NCI-H2029 treated with DMSO at 0.1 percent for 48 hours (cell line): ENCODE data around the gene CHMP1B.
"Not testable (repeated sequence)": the region's sequence is repeated elsewhere in the genome, so short reads cannot be mapped to it uniquely, and the experiment has no call there.

Experiments
- DNase-seq: peaks from one replicate; lab custom pipeline; 2025; lab: John Stamatoyannopoulos, UW

Gene CHMP1B

DNA sequence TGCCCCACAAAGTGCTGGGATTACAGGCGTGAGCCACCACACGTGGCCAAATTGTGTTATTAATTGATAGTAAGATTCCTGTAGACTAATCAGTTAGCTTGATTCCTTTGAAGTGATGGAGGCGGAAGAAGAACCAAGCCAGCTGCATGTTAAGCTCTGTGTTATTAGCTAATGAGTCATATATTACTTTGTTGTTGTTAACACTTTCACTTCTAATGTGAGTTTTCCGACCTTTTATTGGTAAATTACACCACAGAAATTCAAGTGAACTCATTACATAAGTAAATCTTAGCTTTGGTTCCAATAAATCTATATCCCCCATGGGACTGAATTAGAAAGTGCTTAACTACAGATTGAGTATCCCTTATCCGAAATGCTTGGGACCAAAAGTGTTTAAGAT is 20.3 kb downstream of the CHMP1B start:
- no peak for DNase-seq

DNA sequence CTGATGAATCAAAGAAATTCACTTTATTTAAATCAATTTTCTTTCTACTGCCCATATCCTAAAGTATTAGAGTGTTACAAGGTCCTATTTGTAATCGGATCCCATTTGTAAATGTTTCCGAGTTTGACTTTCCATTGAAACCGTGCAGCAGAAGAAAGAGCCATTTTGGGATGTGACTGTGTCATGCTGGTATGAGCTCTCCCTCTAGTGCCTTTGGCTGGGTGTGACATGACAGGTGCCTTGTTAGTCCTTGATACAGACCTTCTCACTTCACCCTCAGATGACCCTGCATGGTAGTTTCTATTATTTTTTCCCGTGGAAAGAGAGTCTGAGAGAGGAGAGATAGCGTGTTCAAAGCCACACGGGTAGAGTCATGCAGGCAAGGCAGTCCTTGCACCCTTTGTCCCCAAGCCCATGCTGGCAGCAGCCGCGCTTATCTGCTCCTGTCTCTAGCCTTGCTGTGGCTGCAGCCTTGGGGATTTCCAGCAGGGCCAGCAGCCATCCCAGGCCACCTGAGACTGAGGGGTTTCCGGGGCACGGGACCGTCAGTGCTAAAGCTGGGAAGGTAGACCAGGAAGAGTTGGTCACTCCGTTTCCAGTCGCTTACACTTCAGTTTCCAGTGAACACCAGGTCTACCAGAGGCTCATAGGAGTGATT is 21.4 kb downstream of the CHMP1B start:
- peak; percentile 11 for DNase-seq

DNA sequence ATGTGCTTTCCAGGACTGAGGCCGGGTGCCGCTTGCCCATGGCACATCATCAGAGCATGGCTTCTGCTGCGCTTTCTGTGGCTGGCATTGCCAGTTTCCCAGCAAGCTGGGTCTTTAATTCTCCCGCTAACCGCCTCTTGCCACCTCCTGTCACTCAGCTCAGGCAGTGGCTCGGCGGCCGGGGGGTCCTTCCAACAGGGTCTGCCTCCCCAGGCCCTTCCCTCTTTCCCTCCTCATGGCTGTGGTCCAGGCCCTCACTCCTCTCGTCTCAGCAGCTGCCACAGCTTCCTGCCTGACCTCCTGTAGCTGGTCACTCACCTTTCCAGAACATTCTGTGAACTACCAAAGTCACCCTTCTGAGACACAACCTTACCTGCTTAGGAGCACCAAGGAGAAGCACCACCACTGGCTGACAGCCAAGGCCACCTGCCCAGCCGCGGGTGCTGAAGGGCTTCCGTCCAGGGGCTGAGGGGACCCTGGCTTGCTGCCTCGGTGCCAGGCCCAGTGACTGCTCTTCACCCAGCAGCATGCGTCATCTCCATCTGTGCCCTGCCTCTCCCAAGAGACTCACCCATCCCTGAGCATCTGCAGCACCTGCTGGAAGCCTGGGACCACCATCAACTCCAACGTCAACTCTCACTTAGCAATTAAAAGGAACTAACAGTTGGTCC is 22.6 kb downstream of the CHMP1B start:
- no peak for DNase-seq

DNA sequence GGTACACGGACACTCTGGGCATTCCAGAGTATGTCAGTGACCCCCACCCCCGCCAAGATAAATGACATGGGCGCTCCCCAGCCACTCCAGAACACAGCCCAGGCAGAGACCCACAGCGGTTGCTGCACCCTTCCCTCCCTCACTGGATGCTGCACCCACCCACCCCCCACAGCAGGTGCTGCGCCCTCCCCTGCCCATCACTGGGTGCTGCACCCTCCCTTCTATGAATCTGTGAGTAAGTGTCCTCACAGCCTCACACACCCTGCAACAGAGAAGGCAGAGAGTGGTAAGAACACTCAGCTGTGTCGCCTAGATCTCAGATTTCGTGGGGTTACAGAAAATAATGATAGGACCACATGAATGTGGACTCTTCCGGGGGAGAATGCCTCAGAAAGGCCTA is 23.5 kb downstream of the CHMP1B start:
- DNase-seq, result no peak

DNA sequence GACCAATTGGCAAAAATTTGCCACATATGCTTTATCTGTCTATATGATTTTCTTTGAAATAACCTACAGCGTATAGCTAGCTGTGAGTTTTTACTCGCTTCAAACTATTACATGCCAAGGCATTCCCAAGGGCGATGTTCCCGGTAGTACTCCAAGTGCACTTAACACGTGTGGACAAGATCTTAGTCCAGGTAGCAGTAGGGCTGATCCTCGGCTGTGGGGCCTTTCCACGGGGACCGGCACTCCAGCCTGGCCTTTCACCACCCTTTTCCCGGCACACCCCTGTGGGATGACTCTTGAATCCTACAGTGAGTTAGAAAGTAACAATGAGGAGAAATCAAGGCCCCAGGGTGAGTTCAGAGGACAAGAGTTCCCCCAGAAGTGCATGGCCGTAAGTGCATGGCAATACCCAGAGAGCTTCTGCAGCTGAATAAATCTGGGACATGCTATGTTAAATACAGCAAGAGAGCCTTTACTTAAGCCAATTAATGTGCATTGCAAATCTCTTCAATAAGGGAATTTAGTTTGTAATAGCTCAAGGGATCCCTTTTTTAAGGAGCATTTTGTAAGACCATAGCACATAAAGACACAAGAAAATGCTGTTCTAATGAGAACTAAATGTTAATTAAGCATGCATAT is 26.4 kb downstream of the CHMP1B start:
- DNase-seq, result no peak

DNA sequence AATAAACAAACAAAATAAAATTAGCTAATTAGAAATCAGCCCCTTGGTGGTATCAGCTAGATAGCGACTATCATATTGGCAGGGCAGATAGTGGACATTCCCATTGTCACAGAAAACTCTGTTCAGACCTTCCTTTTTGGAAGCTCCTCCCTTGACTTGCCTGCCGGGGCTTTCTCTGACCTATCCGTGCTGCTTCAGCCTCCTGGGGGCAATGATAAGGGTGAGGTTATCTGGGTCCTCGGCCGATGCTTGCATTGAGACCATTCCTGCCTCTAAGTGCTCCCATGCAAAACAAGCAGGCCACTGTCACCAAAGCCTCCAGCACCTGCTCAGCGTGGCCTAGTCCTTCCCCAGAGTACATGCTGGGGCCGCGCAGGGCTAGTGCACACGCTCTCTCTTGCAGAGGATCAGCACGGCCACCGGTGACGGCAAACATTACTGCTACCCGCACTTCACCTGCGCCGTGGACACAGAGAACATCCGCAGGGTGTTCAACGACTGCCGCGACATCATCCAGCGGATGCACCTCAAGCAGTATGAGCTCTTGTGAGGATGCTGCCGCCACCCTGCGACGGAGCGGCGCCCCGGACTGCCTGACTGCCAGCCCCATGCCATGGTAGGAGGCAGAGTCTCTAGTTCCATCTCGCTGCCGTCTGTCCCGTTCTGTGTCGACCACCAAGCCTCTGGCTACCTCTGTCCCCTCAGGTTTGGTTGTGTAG is 29.5 kb downstream of the CHMP1B start:
- no peak for DNase-seq

DNA sequence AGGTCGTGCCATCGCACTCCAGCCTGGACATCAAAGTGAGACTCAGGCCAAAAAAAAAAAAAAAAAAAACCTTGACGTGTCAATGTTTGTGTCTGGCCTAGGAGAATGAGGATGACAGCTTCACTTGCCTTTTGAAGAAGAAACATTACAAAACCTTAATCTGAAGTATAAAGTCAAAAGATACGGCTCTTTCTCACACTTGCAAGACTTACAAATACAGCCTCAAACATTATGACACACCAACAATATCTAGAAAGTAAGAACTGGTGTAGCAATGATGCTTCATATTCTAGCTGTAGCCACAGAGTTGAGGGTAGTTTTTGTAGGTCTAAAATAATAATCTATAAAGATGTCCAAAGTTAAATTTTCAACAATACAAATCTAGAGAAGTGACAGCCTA is 31.4 kb downstream of the CHMP1B start:
- no peak for DNase-seq

DNA sequence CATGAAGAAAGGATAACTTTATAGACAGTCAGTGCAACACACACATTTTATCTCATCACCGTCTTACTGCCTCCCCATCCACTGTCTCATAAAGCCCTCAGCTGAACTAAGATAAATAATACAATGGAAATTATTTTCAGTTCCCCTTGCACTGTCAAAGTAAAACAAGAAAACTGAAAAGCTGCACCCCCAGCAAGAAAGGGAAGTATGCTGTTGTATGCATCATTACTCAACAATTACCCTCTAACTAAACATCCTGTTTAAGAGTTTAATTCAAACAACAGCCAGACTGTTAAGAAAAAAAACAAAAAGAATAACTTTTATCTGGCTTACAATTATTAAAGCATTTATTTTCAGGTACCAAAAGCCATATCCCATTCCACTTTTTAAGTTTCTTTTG is 31.9 kb downstream of the CHMP1B start:
- DNase-seq, result no peak

DNA sequence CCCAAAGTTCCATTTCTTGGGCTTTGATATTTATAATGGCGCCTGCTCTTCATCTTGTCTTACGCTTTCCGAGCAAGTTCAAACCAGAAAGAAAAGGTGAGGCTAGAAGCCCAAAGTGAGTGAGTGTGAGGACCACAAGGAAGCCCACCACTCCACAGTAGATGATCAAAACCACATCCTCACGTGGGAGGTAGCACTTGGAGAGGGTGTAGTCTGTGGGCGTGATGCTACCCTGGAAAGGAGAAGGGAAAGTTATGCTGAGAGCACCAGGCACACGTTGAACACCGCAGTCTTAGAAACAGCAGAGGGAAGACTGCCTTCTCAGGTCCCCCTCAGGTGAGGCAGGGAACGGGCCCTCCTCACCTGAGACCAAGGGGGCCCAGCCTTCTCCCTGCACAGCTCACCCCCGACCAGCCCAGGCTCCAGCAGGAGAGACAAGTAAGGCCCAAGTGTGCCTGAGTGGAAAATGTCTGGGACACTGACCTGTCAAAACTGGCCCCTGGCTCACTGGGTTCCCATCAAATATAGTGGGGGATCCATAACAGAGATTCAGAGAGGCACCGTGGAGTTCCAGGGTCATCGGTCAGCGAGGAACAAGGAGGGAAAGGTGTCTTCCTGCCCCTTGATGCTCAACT is 33.3 kb downstream of the CHMP1B start:
- no peak for DNase-seq

DNA sequence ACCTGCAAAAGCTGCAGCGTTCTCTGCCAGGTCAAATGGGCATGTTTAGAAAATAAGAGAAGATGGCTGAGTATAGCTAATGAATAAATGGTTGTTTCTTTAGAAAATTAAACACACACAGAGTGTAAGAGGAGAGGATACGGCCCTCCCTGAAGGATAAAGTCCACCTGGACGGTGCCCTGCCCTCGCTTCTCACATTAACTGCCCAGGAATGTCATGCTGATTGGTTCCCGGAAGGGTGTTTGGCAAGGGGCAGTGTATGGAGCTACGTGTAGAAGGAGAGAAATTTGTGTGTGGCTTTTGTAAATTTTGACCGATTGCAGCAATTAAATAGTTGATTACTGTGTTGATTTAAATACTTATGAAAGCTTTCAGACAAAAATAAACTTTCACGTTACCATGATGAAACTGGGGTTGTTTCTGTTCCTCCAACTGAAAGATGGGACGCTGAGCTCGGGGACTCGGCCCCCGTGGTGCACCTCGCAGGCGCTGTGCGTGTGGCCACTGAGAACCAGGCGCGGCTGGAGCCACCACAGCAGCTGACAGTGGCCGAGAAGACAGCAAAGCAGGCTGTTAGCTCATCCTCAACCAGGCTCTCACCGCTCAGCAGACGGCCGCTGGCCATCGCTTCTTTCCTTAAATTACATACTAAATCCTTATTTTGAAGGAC is 34.2 kb downstream of the CHMP1B start:
- DNase-seq, result no peak

DNA sequence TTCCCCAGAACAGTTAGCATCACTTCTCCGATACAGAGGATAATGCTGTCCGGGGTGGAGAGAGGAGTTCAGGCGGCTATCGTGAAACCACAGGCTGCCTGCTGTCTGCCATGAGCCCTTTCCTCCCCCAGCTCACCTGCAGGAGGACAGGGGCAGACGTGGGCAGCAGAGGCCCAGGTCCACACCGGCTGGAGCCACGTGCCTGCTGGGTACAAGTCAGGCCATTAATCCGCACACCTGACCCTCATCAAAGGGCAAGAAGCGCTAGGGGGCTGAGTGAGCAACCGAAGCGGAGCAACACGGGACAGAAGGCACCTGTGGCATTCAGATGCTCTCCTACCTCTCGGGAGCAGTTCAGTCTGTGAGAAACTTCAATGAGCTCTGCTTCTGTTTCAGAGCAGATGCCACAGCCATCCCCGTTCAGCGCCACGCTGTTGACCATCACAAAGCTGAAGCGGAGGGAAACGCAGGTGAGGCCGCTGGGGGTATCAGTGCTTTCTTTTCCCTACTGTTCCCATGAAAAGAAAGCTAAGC is 35.4 kb downstream of the CHMP1B start:
- no peak for DNase-seq

DNA sequence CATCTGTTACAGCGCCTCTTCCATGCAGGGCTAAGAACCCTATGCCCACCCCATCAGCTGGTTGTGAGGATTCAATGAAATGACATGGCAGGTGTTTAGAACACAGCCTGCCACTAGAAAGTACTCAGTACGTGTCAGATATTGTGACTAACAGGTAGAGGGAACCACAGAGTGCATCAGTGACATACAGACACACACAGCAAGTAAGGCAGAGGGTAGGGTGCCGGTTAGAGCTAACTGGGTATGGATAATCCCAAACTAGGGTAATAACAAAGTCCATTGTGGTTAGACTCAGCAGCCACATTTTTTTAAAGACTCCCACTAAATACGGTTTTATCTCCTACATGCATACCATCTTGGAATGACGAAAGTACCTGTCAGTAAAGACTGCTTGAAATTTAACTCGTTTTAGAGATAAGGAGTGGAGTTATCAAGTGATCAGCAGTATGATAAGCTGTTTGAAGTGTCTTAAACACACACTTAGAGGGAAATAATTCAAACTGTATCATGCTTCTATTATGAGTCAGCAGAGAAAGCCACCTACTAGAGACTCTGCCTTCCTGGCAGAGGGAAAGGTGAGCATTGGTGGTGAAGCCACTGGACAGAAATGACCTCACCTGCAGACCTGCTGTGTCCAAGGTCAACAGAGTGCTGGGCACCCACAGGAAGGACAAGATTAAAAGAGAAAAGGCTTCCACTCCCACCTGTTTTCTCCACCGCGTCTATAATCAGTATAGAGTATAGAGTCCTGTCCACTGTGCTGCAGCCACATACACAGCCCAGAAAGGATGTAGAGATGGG is 36.3 kb downstream of the CHMP1B start:
- DNase-seq, result no peak

DNA sequence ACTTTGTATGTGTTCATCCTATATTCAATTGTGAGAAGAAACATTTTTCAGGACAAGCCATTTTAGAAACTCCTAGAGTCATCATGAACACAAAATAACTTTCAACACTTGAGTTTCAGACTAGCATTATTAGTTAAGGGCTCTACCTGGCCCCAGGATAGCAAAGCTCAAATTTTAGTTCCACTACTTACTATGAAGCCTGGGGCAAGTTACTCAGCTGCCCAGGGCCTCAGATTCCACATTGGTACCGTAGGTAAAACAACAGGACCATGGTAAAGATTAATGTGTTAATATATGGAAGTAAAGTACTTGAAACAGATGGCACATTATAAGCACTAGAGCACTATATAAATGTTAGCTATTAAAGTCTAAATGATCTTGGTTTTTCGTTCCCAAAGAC is 37.5 kb downstream of the CHMP1B start:
- no peak for DNase-seq

DNA sequence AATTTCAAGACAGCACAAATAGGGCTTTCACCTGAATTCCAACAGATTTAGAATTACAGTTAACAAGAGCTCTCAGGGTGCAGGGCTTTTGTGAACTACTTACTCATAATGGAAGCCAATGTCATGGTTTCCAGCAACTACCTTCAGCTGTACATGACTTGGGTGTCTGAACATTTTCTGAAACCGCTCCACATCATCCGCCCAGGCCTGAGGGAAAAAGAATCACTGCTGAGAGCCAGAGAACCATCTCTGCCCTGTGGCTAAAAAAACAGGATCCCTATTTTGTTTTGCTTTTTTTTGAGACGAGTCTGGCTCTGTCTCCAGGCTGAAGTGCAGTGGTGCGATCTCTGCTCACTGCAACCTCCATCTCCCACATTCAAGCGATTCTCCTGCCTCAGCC is 38.1 kb downstream of the CHMP1B start:
- no peak for DNase-seq

DNA sequence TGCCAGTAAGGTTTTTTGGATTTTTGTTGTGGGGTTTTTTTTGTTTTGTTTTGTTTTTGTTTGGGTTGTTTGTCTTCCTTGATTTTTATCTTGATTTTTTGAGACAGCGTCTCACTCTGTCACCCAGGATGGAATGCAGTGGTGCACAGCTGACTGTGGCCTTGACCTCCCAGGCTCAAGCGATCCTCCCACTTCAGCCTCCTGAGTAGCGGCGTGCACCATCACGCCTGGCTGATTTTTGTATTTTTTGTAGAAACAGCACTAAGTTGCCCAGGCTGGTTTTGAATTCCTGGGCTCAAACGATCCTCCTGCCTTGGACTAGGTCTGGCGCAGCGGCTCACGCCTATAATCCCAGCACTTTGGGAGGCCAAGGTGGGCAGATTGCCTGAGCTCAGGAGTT is 40.5 kb downstream of the CHMP1B start:
- DNase-seq, result no peak

DNA sequence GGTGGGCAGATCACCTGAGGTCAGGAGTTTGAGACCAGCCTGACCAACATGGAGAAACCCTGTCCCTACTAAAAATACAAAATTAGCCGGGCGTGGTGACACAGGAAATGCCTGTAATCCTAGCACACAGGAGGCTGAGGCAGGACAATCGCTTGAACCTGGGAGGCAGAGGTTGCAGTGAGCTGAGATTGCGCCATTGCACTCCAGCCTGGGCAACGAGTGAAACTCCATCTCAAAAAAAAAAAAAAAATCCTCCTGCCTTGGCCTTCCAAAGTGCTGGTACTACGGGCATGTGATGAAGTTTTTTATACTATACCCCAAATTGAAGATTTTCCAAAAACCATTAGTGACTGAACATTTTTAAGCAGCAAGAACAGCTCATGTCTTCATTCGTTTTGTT is 41.2 kb downstream of the CHMP1B start:
- not testable (repeated sequence) for DNase-seq

DNA sequence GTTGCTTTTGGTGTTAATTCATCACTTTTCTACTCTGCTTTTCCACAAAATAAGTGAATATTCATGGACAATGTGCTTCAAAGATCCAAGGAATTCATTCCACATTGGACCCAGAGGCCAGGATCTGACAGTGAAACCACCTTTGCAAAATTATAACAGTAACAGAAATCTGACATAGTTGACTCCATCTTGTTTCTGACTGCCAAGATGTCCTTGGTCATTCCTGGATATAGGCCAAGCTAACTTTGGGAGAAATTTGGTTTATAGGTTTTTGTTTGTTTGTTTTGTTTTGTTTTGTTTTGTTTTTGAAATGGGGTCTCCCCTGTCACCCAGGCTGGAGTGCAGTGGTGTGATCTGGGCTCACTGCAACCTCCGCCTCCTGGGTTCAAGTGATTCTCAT is 46.6 kb downstream of the CHMP1B start:
- DNase-seq, result no peak

DNA sequence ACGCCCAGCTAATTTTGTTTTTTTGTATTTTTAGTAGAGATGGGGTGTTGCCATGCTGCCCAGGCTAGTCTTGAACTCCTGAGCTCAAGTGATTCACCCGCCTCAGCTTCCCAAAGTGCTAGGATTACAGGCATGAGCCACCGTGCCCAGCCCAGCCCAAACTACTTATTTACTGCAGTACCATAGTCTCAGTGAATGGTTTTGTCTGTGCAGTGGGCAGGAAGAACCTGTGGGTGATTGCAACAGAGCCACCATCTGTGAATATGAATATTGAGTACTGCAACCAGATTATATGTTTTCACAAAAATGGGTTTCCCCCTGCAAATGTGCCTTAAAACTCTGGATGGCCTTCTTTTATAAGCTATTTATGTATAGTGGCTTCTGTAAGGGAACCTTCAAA is 47.9 kb downstream of the CHMP1B start:
- DNase-seq, result no peak

DNA sequence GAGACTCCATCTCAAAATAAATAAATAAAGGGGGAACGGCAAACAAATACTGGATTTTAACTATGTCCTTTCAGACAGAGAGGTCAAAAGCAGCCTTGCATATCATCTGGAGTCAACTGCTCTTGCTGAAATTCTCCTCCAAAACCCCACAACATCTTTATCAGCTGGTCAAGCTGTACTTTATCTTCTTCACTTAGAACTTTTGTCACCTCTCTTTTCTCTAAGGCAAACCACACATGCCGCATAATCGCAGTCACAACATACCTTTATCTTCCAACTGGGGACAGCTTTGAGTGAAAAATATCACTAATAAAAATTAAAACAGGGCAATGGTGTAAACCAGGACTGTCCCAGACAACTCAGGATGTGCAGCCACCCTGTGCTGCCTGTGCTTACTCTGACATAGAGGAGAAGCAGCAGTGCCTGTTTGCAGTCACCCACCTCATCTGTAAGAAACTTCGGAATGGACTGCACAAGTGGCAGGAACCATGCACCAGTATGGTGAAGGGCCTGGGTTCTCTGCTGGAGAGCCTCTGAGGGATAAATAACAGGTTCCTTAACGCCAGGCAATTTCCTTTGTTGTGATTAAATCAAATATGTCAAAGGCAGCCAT is 50.7 kb downstream of the CHMP1B start:
- DNase-seq, result no peak

DNA sequence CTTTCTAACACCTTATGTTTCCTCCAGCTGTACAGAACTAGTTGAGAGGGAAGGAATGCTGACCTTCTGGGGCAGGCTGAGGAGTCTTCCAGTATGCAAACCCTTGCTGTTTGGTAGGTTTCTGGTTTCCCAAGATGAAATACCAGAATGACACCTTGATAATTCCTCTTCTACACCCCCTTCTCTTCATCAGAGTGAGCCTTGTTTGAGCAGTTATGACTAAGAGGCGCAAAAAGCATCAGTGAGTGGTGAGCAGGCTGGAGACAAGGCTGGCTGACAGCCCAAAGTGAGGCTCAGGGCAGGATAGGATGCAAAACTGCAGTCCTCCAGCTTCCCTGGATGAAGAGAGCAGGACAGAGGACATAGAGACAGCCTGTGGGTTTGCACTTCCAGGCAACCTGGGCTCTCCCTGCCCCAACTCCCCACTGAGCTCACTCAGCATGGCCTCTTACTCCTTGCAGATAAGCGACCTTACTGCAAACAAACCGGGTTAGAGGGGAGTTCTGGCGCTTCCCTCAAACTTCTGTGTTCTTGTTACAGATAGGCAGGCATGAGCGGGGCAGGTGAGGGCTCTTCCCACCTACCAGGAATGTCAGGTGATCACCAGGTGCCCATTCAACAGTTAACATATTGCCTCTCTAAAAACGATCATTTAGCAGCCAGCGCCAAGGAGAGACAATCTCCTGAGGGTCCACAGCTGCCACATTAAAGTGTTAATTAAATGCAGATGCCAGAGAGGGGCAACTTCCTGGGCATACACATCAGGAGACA is 51.5 kb downstream of the CHMP1B start:
- DNase-seq, result no peak
